KBM-7 (cell line): ENCODE measurements around the gene RPL10A.
"Not testable (repeated sequence)": the region's sequence is repeated elsewhere in the genome, so short reads cannot be mapped to it uniquely, and the experiment has no call there.

ENCODE experiments used
- DNase-seq: peaks from one replicate; pipeline ENCODE4 v3.0.0-alpha.2; 2015
- in situ Hi-C: fragments of 300-500 bp; cut with MboI; formaldehyde crosslinking; loops from 2 replicates; pipeline ENCODE4 v1.14.3; 2020; ENCODE audit warnings: low sequenced_read_pairs, low pct_unique_long_range_greater_than_20kb, mixed read lengths

The RPL10A gene

GRCh38 chr6:35468181-35468979 lies at the start of gene RPL10A:
TSS of gene RPL10A (plus strand) at chr6:35468401. CDS start at chr6:35468435, 34 bp downstream.
- in situ Hi-C loops = no loop called here
- peak; percentile 95 for DNase-seq

- in situ Hi-C loops = no loop called here
- DNase-seq = peak; percentile 62
Measured at GRCh38 chr6:35419417-35419816, 48.8 kb upstream of the RPL10A start.

- DNase-seq = no peak
- in situ Hi-C loops = no loop called here
Measured at GRCh38 chr6:35419961-35420360, 48.2 kb upstream of the RPL10A start.

- in situ Hi-C loops = no loop called here
Measured at GRCh38 chr6:35425284-35425683, 42.9 kb upstream of the RPL10A start.

GRCh38 chr6:35426074-35426473 lies 42.1 kb upstream of the RPL10A start:
- in situ Hi-C loops = no loop called here
- peak; percentile 66 for DNase-seq

More at GRCh38 chr6:35425284-35425683, 42.9 kb upstream of the RPL10A start:
- no peak for DNase-seq

GRCh38 chr6:35427435-35427834 lies 40.8 kb upstream of the RPL10A start:
- DNase-seq = no peak
- in situ Hi-C loops = no loop called here

- in situ Hi-C loops = no loop called here
- no peak for DNase-seq
Measured at GRCh38 chr6:35427851-35428321, 40.3 kb upstream of the RPL10A start.

GRCh38 chr6:35428421-35429149 lies 39.6 kb upstream of the RPL10A start:
- in situ Hi-C loops = no loop called here
- no peak for DNase-seq

- in situ Hi-C loops = no loop called here
- DNase-seq = peak; percentile 48
Measured at GRCh38 chr6:35429463-35429862, 38.7 kb upstream of the RPL10A start.

- in situ Hi-C loops = no loop called here
Measured at GRCh38 chr6:35432291-35432690, 35.9 kb upstream of the RPL10A start.

GRCh38 chr6:35432702-35433101 lies 35.5 kb upstream of the RPL10A start:
- in situ Hi-C loops, DNase-seq: not testable (repeated sequence)

More at GRCh38 chr6:35432291-35432690, 35.9 kb upstream of the RPL10A start:
- no peak for DNase-seq

- DNase-seq = no peak
- in situ Hi-C loops = no loop called here
Measured at GRCh38 chr6:35435074-35435837, 32.9 kb upstream of the RPL10A start.

- in situ Hi-C loops = no loop called here
- no peak for DNase-seq
Measured at GRCh38 chr6:35436071-35436857, 31.9 kb upstream of the RPL10A start.

- in situ Hi-C loops, DNase-seq: not testable (repeated sequence)
Measured at GRCh38 chr6:35438378-35439065, 29.7 kb upstream of the RPL10A start.

GRCh38 chr6:35439308-35439707 lies 28.9 kb upstream of the RPL10A start:
- DNase-seq = no peak
- in situ Hi-C loops = no loop called here

- in situ Hi-C loops = no loop called here
- no peak for DNase-seq
Measured at GRCh38 chr6:35441205-35441604, 27.0 kb upstream of the RPL10A start.

GRCh38 chr6:35441642-35442041 lies 26.6 kb upstream of the RPL10A start:
- no peak for DNase-seq
- in situ Hi-C loops = no loop called here

GRCh38 chr6:35442693-35443092 lies 25.5 kb upstream of the RPL10A start:
- in situ Hi-C loops = no loop called here
- DNase-seq = no peak
